ENCODE data around the gene DDX60.
"Not testable (repeated sequence)": the region's sequence is repeated elsewhere in the genome, so short reads cannot be mapped to it uniquely, and the experiment has no call there.

DDX60 gene

GRCh38 chr4:168218645-168219044 lies 99.9 kb downstream of the DDX60 start:
- no peak overlapping the region for H3K27ac ChIP-seq
- DNase-seq (ENCODE audit: low read depth, low spot score), result peak; percentile 43

GRCh38 chr4:168213511-168213910 lies 105.0 kb downstream of the DDX60 start:
- not testable (repeated sequence) for H3K27ac ChIP-seq; DNase-seq (ENCODE audit: low read depth, low spot score)

- DNase-seq (ENCODE audit: low read depth, low spot score), result no peak
- H3K27ac ChIP-seq, result no peak overlapping the region
These were observed 105.9 kb downstream of the DDX60 start for GRCh38 chr4:168212656-168213055.

GRCh38 chr4:168208957-168209614 lies 109.5 kb downstream of the DDX60 start:
- no peak for DNase-seq (ENCODE audit: low read depth, low spot score)

GRCh38 chr4:168203233-168203911 lies 115.2 kb downstream of the DDX60 start:
- H3K27ac ChIP-seq, result no peak overlapping the region
- DNase-seq (ENCODE audit: low read depth, low spot score), result no peak

More at GRCh38 chr4:168208957-168209614, 109.5 kb downstream of the DDX60 start:
- no peak overlapping the region for H3K27ac ChIP-seq

GRCh38 chr4:168200685-168201084 lies 117.9 kb downstream of the DDX60 start:
- peak; percentile 49 for DNase-seq (ENCODE audit: low read depth, low spot score)

GRCh38 chr4:168199260-168199957 lies 119.1 kb downstream of the DDX60 start:
- no peak overlapping the region for H3K27ac ChIP-seq
- no peak for DNase-seq (ENCODE audit: low read depth, low spot score)

More at GRCh38 chr4:168200685-168201084, 117.9 kb downstream of the DDX60 start:
- H3K27ac ChIP-seq, result no peak overlapping the region

GRCh38 chr4:168197926-168198325 lies 120.6 kb downstream of the DDX60 start:
- DNase-seq (ENCODE audit: low read depth, low spot score), result no peak
- no peak overlapping the region for H3K27ac ChIP-seq

GRCh38 chr4:168188754-168189153 lies 129.8 kb downstream of the DDX60 start:
- no peak overlapping the region for H3K27ac ChIP-seq
- DNase-seq (ENCODE audit: low read depth, low spot score), result no peak

GRCh38 chr4:168183717-168184571 lies 134.6 kb downstream of the DDX60 start:
- no peak overlapping the region for H3K27ac ChIP-seq
- no peak for DNase-seq (ENCODE audit: low read depth, low spot score)

GRCh38 chr4:168177546-168178149 lies 140.9 kb downstream of the DDX60 start:
- H3K27ac ChIP-seq, result no peak overlapping the region
- DNase-seq (ENCODE audit: low read depth, low spot score), result no peak

- DNase-seq (ENCODE audit: low read depth, low spot score), result no peak
- H3K27ac ChIP-seq, result no peak overlapping the region
These were observed 144.2 kb downstream of the DDX60 start for GRCh38 chr4:168174308-168174707.

- no peak for DNase-seq (ENCODE audit: low read depth, low spot score)
- no peak overlapping the region for H3K27ac ChIP-seq
These were observed 150.8 kb downstream of the DDX60 start for GRCh38 chr4:168167714-168168284.
